Activated effector memory CD4-positive, alpha-beta T cell treated with Interleukin-2 at 50 U/mL for 16 hours (primary cell): ENCODE results near the gene LARGE1.

ENCODE experiments used
- DNase-seq: peaks from one replicate; pipeline ENCODE4 v3.0.0-alpha.2; 2020

LARGE1 gene

DNA sequence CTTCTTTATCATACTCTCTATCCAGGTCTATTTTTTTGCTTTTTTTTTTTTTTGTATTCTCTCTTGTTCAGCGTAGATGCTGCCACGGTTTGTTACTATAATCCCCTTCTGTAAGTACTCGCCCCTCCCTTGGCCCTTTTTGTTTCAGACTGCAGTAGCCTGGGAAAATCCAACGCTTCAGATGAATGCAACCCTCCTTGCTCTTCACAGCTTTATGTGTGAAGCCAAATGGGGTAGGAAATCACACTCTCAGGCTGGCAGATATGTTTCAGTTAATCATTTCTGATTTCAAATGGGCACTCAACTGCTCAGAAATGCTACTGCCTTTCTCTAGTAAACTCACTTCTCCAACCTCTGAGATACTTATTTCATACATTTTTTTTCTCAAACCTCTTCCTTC, 149.1 kb downstream of the LARGE1 start:
- DNase-seq: no peak

DNA sequence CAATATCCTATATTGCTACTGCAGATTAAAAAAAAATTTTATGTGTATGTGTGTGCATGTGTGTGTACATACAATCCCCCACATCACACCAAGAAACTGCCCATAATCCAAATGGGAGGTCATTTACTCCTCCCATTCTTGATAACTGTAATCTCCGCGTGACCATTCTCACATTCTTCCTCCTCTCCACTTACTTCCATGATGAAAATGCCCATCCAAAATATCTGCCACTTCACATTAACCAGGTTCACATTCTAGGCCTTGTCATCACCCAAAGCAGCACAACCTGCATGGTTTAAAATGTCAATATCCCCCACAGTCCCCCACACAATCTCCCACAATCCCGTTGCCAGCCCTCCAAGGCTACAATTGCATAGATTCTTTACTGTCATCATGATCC, 149.6 kb downstream of the LARGE1 start:
- no peak for DNase-seq

GRCh38 chr22:33766091-33766490, 154.2 kb downstream of the LARGE1 start:
- no peak for DNase-seq

DNA sequence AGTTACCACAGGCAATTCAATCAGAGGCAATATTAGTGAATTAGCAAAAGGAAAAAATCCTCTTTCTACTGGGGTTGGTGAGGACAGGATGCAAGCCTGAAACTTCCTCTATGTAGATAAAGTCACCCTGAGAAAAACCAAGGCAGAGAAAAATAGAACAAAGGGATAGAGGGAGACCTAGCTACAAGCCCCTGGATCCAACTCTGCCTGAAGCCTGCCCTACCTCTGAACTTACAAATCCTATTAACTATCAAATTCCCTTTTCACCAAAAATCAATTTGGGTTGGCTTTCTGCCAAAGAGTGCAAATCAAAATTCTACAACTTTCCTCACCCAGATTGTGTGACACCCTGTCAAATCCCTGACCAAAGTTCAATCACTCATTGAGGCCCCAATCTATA, 161.3 kb downstream of the LARGE1 start:
- no peak for DNase-seq

DNA sequence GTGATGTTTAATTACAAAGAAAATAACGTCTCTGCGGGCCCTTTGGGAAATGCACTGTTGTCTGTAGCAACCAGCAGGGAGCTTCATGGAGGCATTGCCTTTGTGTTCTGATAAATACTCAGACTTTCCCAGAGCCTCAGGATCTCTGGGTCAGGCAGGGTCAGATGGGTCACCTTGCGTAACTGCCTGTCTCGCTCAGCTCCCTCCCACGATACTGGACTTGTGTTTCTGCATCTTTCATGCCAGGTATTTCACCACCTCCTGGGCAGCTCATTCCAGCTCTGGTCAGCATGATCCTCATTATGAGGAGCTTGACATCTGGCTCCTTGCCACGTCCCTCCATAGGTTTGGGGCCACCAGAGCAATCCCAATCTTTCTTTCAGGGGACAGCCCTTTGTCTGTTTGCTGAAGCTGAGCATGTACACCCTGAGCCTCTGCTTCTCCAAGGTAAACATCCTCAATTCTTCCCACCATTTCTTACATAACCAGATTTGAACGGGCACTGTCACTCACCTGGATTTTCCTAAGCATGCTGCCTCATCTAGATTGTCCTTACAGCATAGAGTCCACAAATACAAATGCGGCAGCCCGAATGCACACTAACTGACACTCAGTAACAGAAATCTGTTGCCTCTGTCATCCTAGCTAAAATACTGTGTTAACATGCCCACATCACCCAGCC, 162.3 kb downstream of the LARGE1 start:
- no peak for DNase-seq

GRCh38 chr22:33757041-33757801, 163.1 kb downstream of the LARGE1 start:
- no peak for DNase-seq

- DNase-seq: no peak
Measured at GRCh38 chr22:33756508-33756949, 163.7 kb downstream of the LARGE1 start.

DNA sequence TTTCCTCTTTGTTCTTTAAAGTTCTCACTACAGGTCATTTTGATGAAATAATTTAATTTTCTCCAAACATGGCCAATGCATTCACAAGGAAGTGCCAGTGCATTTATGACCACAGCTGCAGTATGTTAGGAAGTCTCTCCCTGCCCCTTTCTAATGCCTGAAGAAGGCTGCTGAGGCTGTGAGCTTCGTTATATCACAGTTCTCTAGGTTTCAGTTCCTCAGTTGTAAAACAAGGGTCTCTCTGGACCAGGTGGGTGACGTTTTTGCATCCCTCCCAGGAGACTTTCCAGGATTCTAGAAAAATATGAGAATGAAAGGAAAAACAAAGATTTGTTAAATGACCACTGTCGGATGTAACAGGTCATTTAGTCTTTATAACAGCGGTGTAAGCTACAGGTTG, 171.6 kb downstream of the LARGE1 start:
- DNase-seq: no peak

DNA sequence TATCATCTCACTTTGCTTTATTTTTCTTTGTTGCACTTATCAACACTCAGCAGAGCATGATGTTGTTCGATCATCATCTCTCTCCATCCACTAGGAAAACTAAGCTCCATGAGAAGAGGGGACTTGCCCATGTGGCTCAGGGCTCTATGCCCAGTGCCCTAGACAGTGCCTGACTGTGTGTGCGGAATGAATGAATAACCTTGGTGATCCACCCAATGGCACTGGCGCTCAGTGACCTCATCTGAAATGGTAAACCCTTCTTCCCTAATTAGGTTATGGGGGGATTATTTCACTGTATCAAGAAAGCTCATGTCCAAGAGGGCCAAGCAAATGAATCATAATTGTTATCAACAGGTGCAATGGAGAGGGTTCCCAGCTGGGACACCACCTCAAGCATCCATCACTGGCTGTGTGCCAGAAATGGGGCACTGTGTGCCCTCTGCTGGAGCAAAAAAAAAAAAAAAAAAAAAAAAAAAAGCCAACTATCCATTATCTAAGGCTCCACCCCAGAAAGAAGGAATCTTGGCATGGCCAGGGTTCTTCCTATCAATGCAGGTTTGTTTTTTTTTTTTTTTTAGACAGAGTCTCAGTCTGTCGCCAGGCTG, 172.6 kb downstream of the LARGE1 start:
- no peak for DNase-seq

- DNase-seq: no peak
Measured at GRCh38 chr22:33747029-33747428, 173.2 kb downstream of the LARGE1 start.

DNA sequence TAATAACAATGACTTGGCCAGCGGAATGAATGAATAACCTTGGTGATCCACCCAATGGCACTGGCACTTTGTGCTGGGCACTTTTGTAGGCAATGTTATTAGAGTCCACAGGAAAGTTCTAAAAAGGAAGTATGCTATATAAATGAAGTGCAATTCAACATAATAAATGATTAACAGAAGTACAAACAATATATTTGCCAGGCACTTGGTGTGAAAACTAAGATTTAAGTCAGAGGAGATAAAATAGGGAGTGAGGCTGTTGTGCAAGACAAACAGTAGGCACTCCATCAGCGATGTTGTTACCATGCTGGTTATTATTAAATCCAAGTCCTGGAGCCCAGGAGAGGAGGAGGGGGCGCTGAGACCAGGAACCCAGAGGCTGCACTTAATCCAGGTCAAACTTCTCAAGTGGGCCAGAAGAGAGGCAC, 173.8 kb downstream of the LARGE1 start:
- no peak for DNase-seq

DNA sequence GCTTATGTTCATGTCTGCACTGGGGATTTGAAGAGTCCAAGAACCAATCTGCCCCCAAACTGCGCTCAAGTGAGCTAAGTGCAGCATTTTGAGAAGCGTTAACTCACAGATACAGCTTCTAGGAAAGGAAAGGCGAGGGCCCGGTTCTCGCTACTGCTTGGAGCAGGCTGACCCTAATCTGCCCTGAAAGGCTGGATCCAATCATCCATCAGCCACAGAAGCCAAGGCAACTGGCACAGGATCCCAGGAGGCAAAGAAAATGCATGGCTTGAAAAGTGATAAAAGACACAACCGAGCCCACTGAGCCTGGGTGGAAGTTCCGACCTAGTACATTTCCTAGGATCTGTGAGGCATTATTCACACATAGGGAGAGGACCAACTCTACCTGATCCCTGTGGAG, 174.8 kb downstream of the LARGE1 start:
- no peak for DNase-seq

DNA sequence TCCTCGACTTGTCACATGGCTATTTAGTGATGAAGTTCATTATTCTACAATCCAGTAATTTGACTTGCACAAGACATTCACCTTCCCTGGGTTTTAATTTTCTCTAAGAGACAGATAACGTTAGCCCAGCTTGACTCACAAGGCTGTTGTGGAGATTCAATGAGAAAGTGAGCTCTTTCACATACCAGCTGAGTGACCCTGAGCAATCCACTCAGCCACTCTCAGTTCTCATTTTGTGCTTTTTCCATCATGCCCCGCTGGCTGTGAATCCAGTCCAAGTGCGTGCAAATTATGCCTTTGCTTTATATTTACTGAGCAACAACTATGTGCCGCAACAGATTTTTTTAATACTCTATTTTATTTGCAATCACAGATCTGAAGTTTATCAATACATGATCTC, 176.5 kb downstream of the LARGE1 start:
- no peak for DNase-seq

GRCh38 chr22:33741025-33741424, 179.3 kb downstream of the LARGE1 start:
- DNase-seq: no peak

GRCh38 chr22:33739516-33739915, 180.8 kb downstream of the LARGE1 start:
- DNase-seq: no peak

- DNase-seq: no peak
Measured at GRCh38 chr22:33737662-33738061, 182.6 kb downstream of the LARGE1 start.

DNA sequence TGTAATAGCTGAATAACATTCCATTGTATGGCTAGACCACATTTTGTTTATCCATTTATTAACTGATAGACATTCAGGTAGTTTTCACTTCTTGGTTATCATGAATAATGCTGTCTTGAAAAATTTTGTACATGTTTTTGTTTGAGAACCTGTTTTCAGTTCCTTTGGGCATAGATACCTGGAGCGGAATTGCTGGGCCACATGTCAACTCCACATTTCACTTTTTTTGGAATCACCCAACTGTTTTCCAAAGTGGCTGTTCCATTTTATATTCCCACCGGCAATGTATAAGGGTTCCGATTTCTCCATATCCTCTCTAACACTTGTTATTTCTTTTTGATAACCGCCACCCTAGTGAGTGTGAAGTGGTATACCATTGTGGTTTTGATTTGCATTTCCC, 184.3 kb downstream of the LARGE1 start:
- DNase-seq: no peak

GRCh38 chr22:33728847-33729246, 191.4 kb downstream of the LARGE1 start:
- no peak for DNase-seq

DNA sequence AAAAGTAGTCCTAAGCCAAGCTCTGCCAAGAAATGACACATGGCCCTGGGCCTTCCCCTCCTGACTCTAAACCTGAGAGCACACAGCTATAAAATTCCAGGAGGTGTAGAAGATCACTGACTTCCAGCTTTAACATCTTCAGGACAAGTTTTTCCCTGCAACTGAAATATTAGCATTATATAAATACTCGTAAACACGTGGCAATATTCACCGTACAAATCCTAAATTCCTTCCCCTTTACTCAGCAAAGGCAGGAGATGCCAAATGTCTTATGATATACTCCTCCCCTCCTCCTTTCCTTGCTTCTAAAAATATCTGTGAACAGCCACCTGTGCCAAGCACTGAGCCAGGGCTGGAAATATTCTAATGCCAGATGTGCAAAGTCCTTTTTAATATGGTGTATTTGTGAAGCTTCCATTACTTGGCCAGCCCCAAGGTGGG, 194.0 kb downstream of the LARGE1 start:
- DNase-seq: no peak

- DNase-seq: no peak
Measured at GRCh38 chr22:33723915-33724314, 196.4 kb downstream of the LARGE1 start.

- no peak for DNase-seq
Measured at GRCh38 chr22:33722816-33723215, 197.5 kb downstream of the LARGE1 start.

GRCh38 chr22:33720166-33720878, 200.0 kb downstream of the LARGE1 start:
- no peak for DNase-seq

- DNase-seq: no peak
Measured at GRCh38 chr22:33717694-33718396, 202.4 kb downstream of the LARGE1 start.
